ENCODE data around the gene DCLK1. TPM values are rescaled to one million over a fixed set of nuclear protein-coding genes. Genes with fewer than 3 reads are reported as not detected.

Gene DCLK1
- total and polyA plus RNA-seq, 2 experiments from 2014 or later, result 0.48 to 0.65 TPM

GRCh38 chr13:36068566-36068965 lies 62.6 kb downstream of the DCLK1 start:
- no peak for DNase-seq
- H3K9me3 ChIP-seq (ENCODE audit: low read depth), result no peaks in the 10 kb centered on the region
- H3F3A ChIP-seq (ENCODE audit: insufficient read depth), result no peaks in the 10 kb centered on the region
- no peaks in the 10 kb centered on the region for H3K79me2 ChIP-seq (ENCODE audit: insufficient read depth)
- no peak overlapping the region for H3K27ac ChIP-seq
- in situ Hi-C loops (cut with MboI), result no loop called here
- H3K9ac ChIP-seq, result no peak overlapping the region
- TF ChIP-seq EZH2 (IDR thresholded peaks at IDR 0.05; ENCODE audit: insufficient read depth, poor library complexity, severe bottlenecking) (no peak), EZH2phosphoT487 (IDR thresholded peaks at IDR 0.05; ENCODE audit: insufficient read depth, low read depth) (no peak)
- no peak overlapping the region for H3K4me3 ChIP-seq
- H4K20me1 ChIP-seq (ENCODE audit: insufficient read depth), result no peaks in the 10 kb centered on the region; the same call in 1 of the 2 replicates
- H3K4me2 ChIP-seq (ENCODE audit: unreplicated experiment), result no peak overlapping the region
- no peaks in the 10 kb centered on the region for H3K4me1 ChIP-seq (ENCODE audit: insufficient read depth)
- H3K36me3 ChIP-seq (ENCODE audit: low read depth), result no peaks in the 10 kb centered on the region
- H3K27me3 ChIP-seq (replicated peaks; ENCODE audit: insufficient read depth), result peaks cover 9% of the 10 kb centered on the region
- H2AFZ ChIP-seq, result no peak overlapping the region
- WGBS, 2 experiments (ENCODE audit: low coverage in 1 of 2, low lambda C conversion rate in 2 of 2, missing lambda C conversion rate in 2 of 2), result 58 to 65% methylated on average over 1 of the region's 1 CpG
- no peaks in the 10 kb centered on the region for H3K9me2 ChIP-seq (ENCODE audit: insufficient read depth)

DNA sequence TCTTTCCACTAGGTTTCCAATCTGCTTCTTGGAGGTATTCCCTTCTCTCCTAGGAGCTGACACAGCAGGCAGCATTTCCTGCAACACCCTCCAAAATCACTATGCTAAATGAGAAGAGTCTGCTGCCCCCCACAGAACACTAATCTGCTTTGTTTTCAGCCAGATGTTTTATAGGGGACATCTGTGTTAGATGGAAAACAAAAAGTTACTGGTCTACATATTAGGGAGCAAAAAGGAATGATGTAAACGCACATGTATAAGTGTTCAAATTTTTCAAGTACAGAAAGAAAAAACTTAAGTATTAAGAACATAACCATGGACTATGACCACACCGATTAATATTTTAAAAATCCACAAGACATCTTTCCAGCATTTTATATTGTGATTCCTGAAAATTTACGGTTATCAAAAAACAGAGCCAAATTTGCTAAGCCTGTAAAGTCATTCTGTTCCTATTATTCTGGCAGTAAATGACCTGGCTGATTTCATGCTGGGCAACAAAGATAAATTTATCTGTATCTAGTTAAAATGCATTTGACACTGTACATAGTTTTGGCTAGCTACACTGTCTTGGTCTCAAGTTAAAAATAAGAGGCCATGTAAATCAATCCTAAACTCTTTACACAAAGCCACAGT lies 63.3 kb downstream of the DCLK1 start:
- H3K4me3 ChIP-seq, result no peak overlapping the region
- no peak overlapping the region for H3K9ac ChIP-seq
- no peak overlapping the region for H3K27ac ChIP-seq
- H3K4me1 ChIP-seq (ENCODE audit: insufficient read depth), result no peaks in the 10 kb centered on the region
- H2AFZ ChIP-seq, result no peak overlapping the region
- H3K79me2 ChIP-seq (ENCODE audit: insufficient read depth), result no peaks in the 10 kb centered on the region
- H3K27me3 ChIP-seq (replicated peaks; ENCODE audit: insufficient read depth), result peaks cover 9% of the 10 kb centered on the region
- DNase-seq, result no peak
- H3K9me3 ChIP-seq (ENCODE audit: low read depth), result no peaks in the 10 kb centered on the region
- no peaks in the 10 kb centered on the region for H3F3A ChIP-seq (ENCODE audit: insufficient read depth)
- no peaks in the 10 kb centered on the region for H3K9me2 ChIP-seq (ENCODE audit: insufficient read depth)
- WGBS, 2 experiments (ENCODE audit: low coverage in 1 of 2, low lambda C conversion rate in 2 of 2, missing lambda C conversion rate in 2 of 2), result 18 to 20% methylated on average over 3 of the region's 3 CpGs
- TF ChIP-seq EZH2phosphoT487 (IDR thresholded peaks at IDR 0.05; ENCODE audit: insufficient read depth, low read depth) (no peak), EZH2 (IDR thresholded peaks at IDR 0.05; ENCODE audit: insufficient read depth, poor library complexity, severe bottlenecking) (no peak)
- H4K20me1 ChIP-seq (ENCODE audit: insufficient read depth), result no peaks in the 10 kb centered on the region; the same call in 1 of the 2 replicates
- H3K4me2 ChIP-seq (ENCODE audit: unreplicated experiment), result no peak overlapping the region
- in situ Hi-C loops (cut with MboI), result no loop called here
- H3K36me3 ChIP-seq (ENCODE audit: low read depth), result no peaks in the 10 kb centered on the region

- in situ Hi-C loops (cut with MboI), result no loop called here
- Histone ChIP-seq H3K4me1 (ENCODE audit: insufficient read depth) (no peaks in the 10 kb centered on the region), H3K36me3 (ENCODE audit: low read depth) (no peaks in the 10 kb centered on the region), H3K27ac (no peak overlapping the region), H3K27me3 (replicated peaks; ENCODE audit: insufficient read depth) (no peaks in the 10 kb centered on the region), H3F3A (ENCODE audit: insufficient read depth) (no peaks in the 10 kb centered on the region), H3K9ac (no peak overlapping the region), H2AFZ (no peak overlapping the region), H3K79me2 (ENCODE audit: insufficient read depth) (no peaks in the 10 kb centered on the region), H3K9me3 (ENCODE audit: low read depth) (no peaks in the 10 kb centered on the region), H3K9me2 (ENCODE audit: insufficient read depth) (no peaks in the 10 kb centered on the region), H3K4me2 (ENCODE audit: unreplicated experiment) (no peak overlapping the region), H4K20me1 (ENCODE audit: insufficient read depth) (no peaks in the 10 kb centered on the region), H3K4me3 (no peak overlapping the region)
- TF ChIP-seq EZH2 (IDR thresholded peaks at IDR 0.05; ENCODE audit: insufficient read depth, poor library complexity, severe bottlenecking) (no peak), EZH2phosphoT487 (IDR thresholded peaks at IDR 0.05; ENCODE audit: insufficient read depth, low read depth) (no peak)
- DNase-seq, result no peak
- WGBS, 2 experiments (ENCODE audit: low coverage in 1 of 2, low lambda C conversion rate in 2 of 2, missing lambda C conversion rate in 2 of 2), result 19 to 23% methylated on average over 1 of the region's 1 CpG
Observed at GRCh38 chr13:36062249-36062648, 68.9 kb downstream of the DCLK1 start.

DNA sequence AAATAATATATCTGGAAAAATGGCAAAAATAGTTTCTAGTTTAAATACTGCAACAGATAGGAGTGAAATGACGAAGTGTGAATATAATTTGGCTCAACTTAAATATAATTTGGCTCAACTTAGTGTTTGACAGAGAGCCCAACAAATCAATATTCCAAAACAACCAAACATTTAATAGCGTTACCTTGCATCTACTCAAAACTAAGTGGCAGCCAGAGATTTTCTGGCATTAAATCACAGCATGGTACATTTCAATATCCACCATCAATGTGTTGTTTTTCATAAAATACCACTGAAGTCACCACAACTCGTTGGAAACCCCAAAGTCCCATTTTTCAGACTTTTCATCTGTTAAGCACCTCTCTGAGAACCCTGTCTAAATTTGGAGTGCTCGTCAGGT lies 69.6 kb downstream of the DCLK1 start:
- TF ChIP-seq EZH2 (IDR thresholded peaks at IDR 0.05; ENCODE audit: insufficient read depth, poor library complexity, severe bottlenecking) (no peak), EZH2phosphoT487 (IDR thresholded peaks at IDR 0.05; ENCODE audit: insufficient read depth, low read depth) (no peak)
- H3K9ac ChIP-seq, result no peak overlapping the region
- no peak overlapping the region for H3K4me2 ChIP-seq (ENCODE audit: unreplicated experiment)
- H3K27ac ChIP-seq, result no peak overlapping the region
- H3K9me3 ChIP-seq (ENCODE audit: low read depth), result no peaks in the 10 kb centered on the region
- H3K9me2 ChIP-seq (ENCODE audit: insufficient read depth), result no peaks in the 10 kb centered on the region
- H2AFZ ChIP-seq, result no peak overlapping the region
- no peaks in the 10 kb centered on the region for H3K79me2 ChIP-seq (ENCODE audit: insufficient read depth)
- H3F3A ChIP-seq (ENCODE audit: insufficient read depth), result no peaks in the 10 kb centered on the region
- no peak for DNase-seq
- H3K4me1 ChIP-seq (ENCODE audit: insufficient read depth), result no peaks in the 10 kb centered on the region
- no peaks in the 10 kb centered on the region for H3K27me3 ChIP-seq (replicated peaks; ENCODE audit: insufficient read depth)
- H4K20me1 ChIP-seq (ENCODE audit: insufficient read depth), result no peaks in the 10 kb centered on the region
- H3K36me3 ChIP-seq (ENCODE audit: low read depth), result no peaks in the 10 kb centered on the region
- in situ Hi-C loops (cut with MboI), result no loop called here
- no peak overlapping the region for H3K4me3 ChIP-seq
- 14 to 18% methylated on average over 4 of the region's 4 CpGs for WGBS, 2 experiments (ENCODE audit: low coverage in 1 of 2, low lambda C conversion rate in 2 of 2, missing lambda C conversion rate in 2 of 2)
